ENCODE results near the gene FHOD1.

- TF ChIP-seq BHLHE40 (IDR thresholded peaks at IDR 0.05; ENCODE audit: low read depth, low read length) (no peak), CTCF (IDR thresholded peaks at IDR 0.05) (peak; percentile 36; the same call in 1 of the 3 replicates), RCOR1 (IDR thresholded peaks at IDR 0.05; ENCODE audit: low read depth, low read length) (no peak), REST (IDR thresholded peaks at IDR 0.05) (peak; percentile 20; the same call in 1 of the 2 replicates), POLR2A (IDR thresholded peaks at IDR 0.05; ENCODE audit: low read length) (no peak; the same call in 1 of the 2 replicates), JUN (IDR thresholded peaks at IDR 0.05) (peak; percentile 76 to 83; a peak in 4 of 5 replicates), PHF8 (IDR thresholded peaks at IDR 0.05; ENCODE audit: borderline replicate concordance, low read depth) (peak; percentile 73; the same call in 1 of the 2 replicates), RAD21 (conservative IDR thresholded peaks at IDR 0.05 in 1 of 2, IDR thresholded peaks at IDR 0.05 in 1 of 2) (no peak), TP53 (CRISPR knock-in tag; IDR thresholded peaks at IDR 0.05) (no peak), ELK1 (IDR thresholded peaks at IDR 0.05; ENCODE audit: low read depth, low read length) (0 out of 2 replicates have a peak, but pooled peaks have one; percentile 62)
Observed at GRCh38 chr16:67226804-67227566, 20.3 kb downstream of the FHOD1 start, which contains the start of gene TMEM208.
